HEK293T (cell line): ENCODE measurements around the gene KMT2C.

Experiments used
- ARNT ChIP-seq: fragments of 450-650 bp; IDR thresholded peaks from 2 replicates; pipeline ENCODE4 v1.6.1; 2017; ENCODE audit warnings: mild to moderate bottlenecking
- BHLHE40 ChIP-seq: fragments of 450-650 bp; IDR thresholded peaks from 2 replicates; pipeline ENCODE4 v1.6.1; 2016; ENCODE audit warnings: mild to moderate bottlenecking, moderate library complexity, borderline replicate concordance
- ELF4 ChIP-seq: fragments of 450-650 bp; IDR thresholded peaks from 2 replicates; pipeline ENCODE4 v1.6.1; 2017; ENCODE audit warnings: antibody characterized with exemption
- FOXA1 ChIP-seq: fragments of 450-650 bp; IDR thresholded peaks from 2 replicates; pipeline ENCODE4 v1.6.1; 2016; ENCODE audit warnings: mild to moderate bottlenecking
- FOXK2 ChIP-seq: fragments of 450-650 bp; IDR thresholded peaks from 2 replicates; pipeline ENCODE4 v1.6.1; 2016; ENCODE audit warnings: mild to moderate bottlenecking
- FOXM1 ChIP-seq: fragments of 450-650 bp; IDR thresholded peaks from 2 replicates; pipeline ENCODE4 v1.6.1; 2017; ENCODE audit warnings: mild to moderate bottlenecking, borderline replicate concordance
- HDGF ChIP-seq: fragments of 450-650 bp; IDR thresholded peaks from 2 replicates; pipeline ENCODE4 v1.6.1; 2017; ENCODE audit warnings: antibody characterized with exemption, borderline replicate concordance
- LEF1 ChIP-seq: fragments of 450-650 bp; IDR thresholded peaks from 2 replicates; pipeline ENCODE4 v1.6.1; 2017; ENCODE audit warnings: mild to moderate bottlenecking, borderline replicate concordance
- NFRKB ChIP-seq: fragments of 450-650 bp; IDR thresholded peaks from 2 replicates; pipeline ENCODE4 v1.6.1; 2016; ENCODE audit warnings: mild to moderate bottlenecking, moderate library complexity
- PKNOX1 ChIP-seq: fragments of 450-650 bp; IDR thresholded peaks from 2 replicates; pipeline ENCODE4 v1.6.1; 2016
- SP1 ChIP-seq: fragments of 450-650 bp; IDR thresholded peaks from 2 replicates; pipeline ENCODE4 v1.6.1; 2017
- TARDBP ChIP-seq: fragments of 450-650 bp; IDR thresholded peaks from 2 replicates; pipeline ENCODE4 v1.6.1; 2016
- ZNF384 ChIP-seq: fragments of 450-650 bp; IDR thresholded peaks from 2 replicates; pipeline ENCODE4 v1.6.1; 2016

DNA sequence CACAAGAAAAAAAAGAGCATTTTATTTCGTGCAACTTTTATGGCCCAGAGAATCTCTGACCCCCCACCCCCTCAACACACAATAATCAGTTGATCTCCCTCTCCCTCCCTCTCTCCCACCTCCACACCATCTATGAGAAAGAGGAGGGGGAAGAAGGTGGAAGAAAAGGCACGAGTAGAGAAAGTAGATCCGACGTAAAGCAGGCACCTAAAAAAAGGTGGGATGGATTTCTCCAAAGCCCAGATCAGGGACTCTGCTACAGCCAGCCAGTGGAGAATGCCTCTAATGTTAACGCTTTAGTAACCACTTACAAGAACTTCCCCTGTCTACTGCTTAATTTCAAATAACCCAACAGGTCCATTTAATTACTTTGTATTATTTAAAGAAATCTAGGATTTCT, 24.4 kb downstream of the KMT2C start:
- TF ChIP-seq TARDBP (no peak), HDGF (no peak), BHLHE40 (no peak), FOXK2 (no peak), ARNT (no peak), FOXA1 (no peak), LEF1 (no peak), PKNOX1 (no peak), FOXM1 (no peak), SP1 (no peak), ZNF384 (no peak), ELF4 (no peak), NFRKB (no peak)
